ENCODE results near the gene ZNF860.

- TF ChIP-seq CTCF (IDR thresholded peaks at IDR 0.05) (no peak), EZH2 (IDR thresholded peaks at IDR 0.05; ENCODE audit: borderline replicate concordance, insufficient read depth, low read depth, low read length, poor library complexity, severe bottlenecking) (no peak)
Measured at GRCh38 chr3:32026593-32026992, 45.0 kb downstream of the ZNF860 start.
